HEK293T (cell line): ENCODE results near the gene NOXO1.

Source experiments
- CTBP1 ChIP-seq: fragments of 450-650 bp; IDR thresholded peaks from 2 replicates; pipeline ENCODE4 v1.6.1; 2016; ENCODE audit warnings: borderline replicate concordance
- ELF4 ChIP-seq: fragments of 450-650 bp; IDR thresholded peaks from 2 replicates; pipeline ENCODE4 v1.6.1; 2017; ENCODE audit warnings: antibody characterized with exemption
- FOXA1 ChIP-seq: fragments of 450-650 bp; IDR thresholded peaks from 2 replicates; pipeline ENCODE4 v1.6.1; 2016; ENCODE audit warnings: mild to moderate bottlenecking
- FOXK2 ChIP-seq: fragments of 450-650 bp; IDR thresholded peaks from 2 replicates; pipeline ENCODE4 v1.6.1; 2016; ENCODE audit warnings: mild to moderate bottlenecking
- FOXM1 ChIP-seq: fragments of 450-650 bp; IDR thresholded peaks from 2 replicates; pipeline ENCODE4 v1.6.1; 2017; ENCODE audit warnings: mild to moderate bottlenecking, borderline replicate concordance
- L3MBTL2 ChIP-seq: fragments of 450-650 bp; conservative IDR thresholded peaks from 2 replicates; pipeline ENCODE4 v1.6.1; 2016; ENCODE audit warnings: mild to moderate bottlenecking
- NFRKB ChIP-seq: fragments of 450-650 bp; IDR thresholded peaks from 2 replicates; pipeline ENCODE4 v1.6.1; 2016; ENCODE audit warnings: mild to moderate bottlenecking, moderate library complexity
- PKNOX1 ChIP-seq: fragments of 450-650 bp; IDR thresholded peaks from 2 replicates; pipeline ENCODE4 v1.6.1; 2016
- SP1 ChIP-seq: fragments of 450-650 bp; IDR thresholded peaks from 2 replicates; pipeline ENCODE4 v1.6.1; 2017
- SUZ12 ChIP-seq: fragments of 450-650 bp; IDR thresholded peaks from 2 replicates; pipeline ENCODE4 v1.6.1; 2016; ENCODE audit warnings: mild to moderate bottlenecking
- ZNF384 ChIP-seq: fragments of 450-650 bp; IDR thresholded peaks from 2 replicates; pipeline ENCODE4 v1.6.1; 2016

GRCh38 chr16:1982013-1982433, 754 bp upstream of the NOXO1 start:
- TF ChIP-seq SUZ12 (no peak), SP1 (no peak), FOXM1 (no peak), ELF4 (no peak), L3MBTL2 (no peak), FOXA1 (no peak), NFRKB (no peak), ZNF384 (no peak), PKNOX1 (no peak), CTBP1 (no peak), FOXK2 (no peak)
